NCI-H1105 (cell line): Measurements from ENCODE around the gene FLNB.

Source experiments
- DNase-seq: peaks from one replicate; lab custom pipeline; 2025; lab: John Stamatoyannopoulos, UW

FLNB gene

GRCh38 chr3:58206406-58207011 lies 198.3 kb downstream of the FLNB start:
- DNase-seq = no peak

- DNase-seq = no peak
These were observed 199.7 kb downstream of the FLNB start for GRCh38 chr3:58207954-58208353.

DNA sequence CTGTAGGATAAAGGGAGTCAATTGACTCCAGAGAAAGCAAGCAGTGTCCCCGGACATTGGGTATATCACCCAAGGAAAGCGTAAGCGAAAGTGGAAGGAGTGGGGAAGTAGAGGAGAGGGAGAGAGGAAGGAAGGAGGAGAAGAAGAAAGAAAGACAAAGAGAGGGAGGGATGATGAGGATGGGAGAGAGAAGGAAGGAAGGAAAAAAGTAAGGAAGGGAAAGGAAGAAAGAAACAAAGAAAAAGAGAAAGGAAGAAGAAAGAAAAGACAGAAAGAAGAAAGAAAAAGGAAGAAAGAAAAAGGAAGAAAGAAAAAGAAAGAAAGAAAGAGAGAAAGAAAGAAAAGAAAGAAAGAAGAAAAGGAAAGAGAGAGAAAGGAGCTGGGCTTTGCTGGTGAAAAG lies 201.7 kb downstream of the FLNB start:
- no peak for DNase-seq

DNA sequence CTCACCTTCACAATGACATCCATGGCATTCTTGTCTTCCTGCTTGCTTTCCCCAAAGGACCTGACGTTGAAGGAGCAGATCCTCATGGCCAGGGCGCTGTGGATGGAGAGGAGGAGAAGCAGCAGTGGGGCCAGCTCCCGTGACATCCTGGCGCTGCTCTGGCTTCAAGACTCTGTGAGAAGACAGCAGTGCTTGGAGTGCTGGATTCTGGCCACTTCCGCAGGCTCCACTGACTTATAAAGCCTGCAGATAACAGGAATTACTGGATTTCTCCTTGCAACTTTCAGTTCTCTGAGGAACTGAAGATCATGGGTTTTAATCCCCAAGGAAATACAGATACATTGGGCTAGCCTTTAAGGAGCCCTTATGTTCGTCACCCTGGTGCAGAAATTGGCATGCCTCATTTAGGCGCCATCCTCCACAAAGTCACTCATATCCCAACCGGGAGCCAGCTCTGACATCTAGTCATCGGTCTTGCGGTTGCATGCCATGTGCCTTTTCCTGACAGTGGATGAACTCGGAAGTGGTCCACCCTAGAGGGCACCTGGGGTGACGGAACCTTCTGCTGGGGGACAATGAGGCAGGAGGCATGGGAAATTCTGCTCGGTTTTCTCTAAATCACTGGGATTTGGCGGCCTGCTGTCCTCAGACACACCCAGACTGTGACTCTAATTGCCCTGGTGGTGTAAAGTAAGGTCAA lies 202.7 kb downstream of the FLNB start, which contains the start of gene DNASE1L3:
Gene DNASE1L3 (minus strand): TSS at position 212 of the 700 bp plus-strand sequence. CDS start 66 bp downstream, at position 146.
- no peak for DNase-seq

GRCh38 chr3:58214484-58215316 lies 206.5 kb downstream of the FLNB start:
- DNase-seq = no peak

DNA sequence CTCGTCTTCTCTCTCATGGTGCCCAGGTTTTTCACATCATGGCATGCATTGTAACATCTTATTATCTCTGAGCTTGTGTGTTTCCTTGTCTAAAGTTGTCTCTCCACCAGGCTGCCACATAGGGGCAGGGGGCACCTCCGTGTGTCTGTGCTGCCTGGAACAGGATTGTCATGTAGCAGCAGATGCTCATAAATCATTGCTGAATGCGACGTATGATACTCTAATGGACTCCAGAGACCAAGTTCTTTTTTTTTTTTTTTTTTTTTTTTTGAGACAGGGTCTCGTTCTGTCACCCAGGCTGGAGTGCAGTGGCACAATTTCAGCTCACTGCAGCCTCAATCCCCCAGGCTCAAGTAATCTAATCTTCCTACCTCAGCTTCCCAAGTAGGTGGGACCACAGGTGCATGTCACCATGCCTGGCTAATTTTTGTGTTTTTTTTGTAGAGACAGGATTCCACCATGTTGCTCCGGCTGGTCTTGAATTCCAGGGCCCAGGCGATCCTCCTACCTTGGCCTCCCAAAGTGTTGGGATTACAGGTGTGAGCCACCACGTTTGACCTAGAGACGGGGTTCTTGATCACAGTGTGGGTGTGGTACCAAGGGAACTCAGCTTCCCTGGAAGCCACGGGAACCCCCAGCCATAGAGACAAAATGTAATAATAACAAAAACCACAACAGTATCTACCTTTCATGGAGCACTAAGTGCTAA lies 207.2 kb downstream of the FLNB start:
- no peak for DNase-seq

GRCh38 chr3:58216496-58217195 lies 208.4 kb downstream of the FLNB start:
- DNase-seq = no peak

DNA sequence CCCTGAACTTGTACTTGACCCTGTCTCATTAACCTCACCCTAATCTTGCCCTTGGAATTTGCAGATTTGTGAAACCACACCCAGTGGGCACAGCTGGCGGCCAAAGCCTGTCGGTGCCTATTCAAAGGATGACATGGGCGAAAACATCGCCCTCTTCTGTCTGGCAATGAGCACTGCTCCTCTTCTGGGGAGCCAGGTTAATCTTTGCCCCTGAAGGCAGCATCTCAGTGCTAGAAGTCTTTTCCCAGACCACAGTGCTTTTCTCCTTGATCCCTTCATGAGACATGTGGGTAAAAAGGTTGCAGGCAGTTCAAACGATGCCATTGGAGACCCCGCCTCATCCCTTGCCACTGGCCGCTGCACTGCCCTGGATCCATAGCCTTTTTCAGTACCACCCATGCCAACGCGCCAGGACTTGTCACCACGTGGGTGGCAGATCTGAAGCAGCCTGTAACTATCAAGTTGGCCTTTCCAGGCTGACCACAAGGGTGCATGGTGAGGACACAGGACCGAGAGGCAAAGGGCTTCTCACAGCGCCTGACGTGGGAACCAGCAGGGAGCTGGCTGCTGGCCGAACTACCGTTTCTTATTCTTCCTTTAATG lies 209.1 kb downstream of the FLNB start:
- no peak for DNase-seq

- no peak for DNase-seq
These were observed 210.7 kb downstream of the FLNB start for GRCh38 chr3:58218904-58219303.
